Activated CD8-positive, alpha-beta T cell treated with anti-CD3 and anti-CD28 coated beads, Interleukin-2, amount 10 ng/mL, durations not matched to agents 7 days and 5 days (primary cell): ENCODE results near the gene DYNC2I2. TPM values are rescaled to one million over a fixed set of nuclear protein-coding genes. Genes with fewer than 3 reads are reported as not detected.
"Not testable (repeated sequence)": the region's sequence is repeated elsewhere in the genome, so short reads cannot be mapped to it uniquely, and the experiment has no call there.

Experiments used
- ATAC-seq: fragments of 150-1000 bp; cut with Tn5 transposase; one replicate; pipeline ENCODE4 v1.10.0; 2021; ENCODE audit warnings: moderate library complexity
- CTCF ChIA-PET: fragments of 350-600 bp; sonication (Branson Sonifier 250); formaldehyde crosslinking; loops from one replicate; lab custom pipeline; 2021; ENCODE audit warnings: antibody characterized with exemption; lab: Charles Lee
- POLR2A ChIA-PET: fragments of 350-600 bp; sonication (Branson Sonifier 250); formaldehyde crosslinking; loops from one replicate; lab custom pipeline; 2021; ENCODE audit warnings: antibody characterized with exemption; lab: Charles Lee
- DNase-seq: peaks from one replicate; pipeline ENCODE4 v3.0.0-alpha.2; 2020
- H3K27ac Mint-ChIP-seq: one replicate; pipeline ENCODE4 v1.8.0; 2021; ENCODE audit warnings: mild to moderate bottlenecking, mixed read lengths
- H3K27me3 Mint-ChIP-seq: one replicate; pipeline ENCODE4 v1.8.0; 2021; ENCODE audit warnings: low read depth, mixed read lengths
- H3K36me3 Mint-ChIP-seq: one replicate; pipeline ENCODE4 v1.8.0; 2021; ENCODE audit warnings: low read depth, mixed read lengths
- H3K4me1 Mint-ChIP-seq: one replicate; pipeline ENCODE4 v1.8.0; 2021; ENCODE audit warnings: low read depth, mixed read lengths
- H3K4me3 Mint-ChIP-seq: one replicate; pipeline ENCODE4 v1.8.0; 2021; ENCODE audit warnings: mild to moderate bottlenecking, mixed read lengths
- H3K9me3 Mint-ChIP-seq: one replicate; pipeline ENCODE4 v1.8.0; 2022; ENCODE audit warnings: mixed read lengths; ENCODE audit not compliant: insufficient read depth
- total RNA-seq, 2 experiments: library from RNA; stranded (reverse); gene quantifications; one replicate each; pipeline ENCODE4 v1.2.3, GENCODE V29; 2021

DYNC2I2 gene
- total RNA-seq, 2 experiments from 2014 or later: 68.9 to 76.3 TPM

DNA sequence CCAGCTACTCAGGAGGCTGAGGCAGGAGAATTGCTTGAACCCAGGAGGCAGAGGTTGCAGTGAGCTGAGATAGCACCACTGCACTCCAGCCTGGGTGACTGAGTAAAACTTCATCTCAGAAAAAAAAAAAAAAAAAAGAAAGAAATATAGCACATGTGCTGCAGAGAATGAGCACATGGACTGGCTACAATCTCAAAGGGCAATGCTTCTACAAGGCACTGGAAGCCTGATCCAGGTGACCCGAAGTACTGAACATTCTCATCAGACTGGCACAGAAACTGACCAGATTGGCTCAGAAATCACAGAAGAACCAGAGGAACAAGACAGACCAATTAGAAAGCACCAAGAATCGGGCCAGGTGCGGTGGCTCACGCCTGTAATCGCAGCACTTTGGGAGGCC is 4.8 kb downstream of the DYNC2I2 start:
- H3K27me3 Mint-ChIP-seq: no peaks in the 10 kb centered on the region
- no peak overlapping the region for H3K4me3 Mint-ChIP-seq
- H3K27ac Mint-ChIP-seq: no peak overlapping the region
- H3K9me3 Mint-ChIP-seq: no peaks in the 10 kb centered on the region
- DNase-seq: no peak
- ATAC-seq: no peak
- H3K36me3 Mint-ChIP-seq: peaks cover 8% of the 10 kb centered on the region
- CTCF ChIA-PET: no interaction called here
- H3K4me1 Mint-ChIP-seq: peaks cover 7% of the 10 kb centered on the region
- POLR2A ChIA-PET: no interaction called here

DNA sequence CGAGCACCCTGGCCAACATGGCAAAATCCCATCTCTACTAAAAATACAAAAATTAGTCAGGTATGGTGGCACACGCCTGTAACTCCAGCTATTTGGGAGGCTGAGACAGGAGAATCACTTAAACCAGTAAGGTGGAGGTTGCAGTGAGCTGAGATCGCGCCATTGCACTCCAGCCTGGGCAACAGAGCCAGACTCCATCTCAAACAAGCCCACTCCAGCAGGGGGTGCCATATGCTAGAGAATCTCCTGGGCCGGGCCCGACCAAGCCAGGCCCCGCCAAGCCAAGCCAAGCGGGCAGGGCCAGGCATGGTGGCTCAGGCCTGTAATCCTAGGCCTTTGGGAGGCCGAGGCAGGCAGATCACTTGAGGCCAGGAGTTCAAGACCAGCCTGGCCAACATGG is 8.4 kb downstream of the DYNC2I2 start:
- H3K36me3 Mint-ChIP-seq, H3K27me3 Mint-ChIP-seq, H3K27ac Mint-ChIP-seq, H3K4me1 Mint-ChIP-seq, H3K4me3 Mint-ChIP-seq, H3K9me3 Mint-ChIP-seq: not testable (repeated sequence)
- DNase-seq (peak; percentile 72), ATAC-seq (peak; percentile 86)
- CTCF ChIA-PET: interaction anchor here (1.1 to 1.7 kb wide), 2 partner anchors 13 to 170 kb away, joined by 3 to 6 read pairs; partner anchors contain the start of gene ENDOG
- POLR2A ChIA-PET: interaction anchor here (0.6 to 0.9 kb wide), 2 partner anchors 213 to 229 kb away, joined by 3 to 5 read pairs; no protein-coding TSS in a partner anchor

DNA sequence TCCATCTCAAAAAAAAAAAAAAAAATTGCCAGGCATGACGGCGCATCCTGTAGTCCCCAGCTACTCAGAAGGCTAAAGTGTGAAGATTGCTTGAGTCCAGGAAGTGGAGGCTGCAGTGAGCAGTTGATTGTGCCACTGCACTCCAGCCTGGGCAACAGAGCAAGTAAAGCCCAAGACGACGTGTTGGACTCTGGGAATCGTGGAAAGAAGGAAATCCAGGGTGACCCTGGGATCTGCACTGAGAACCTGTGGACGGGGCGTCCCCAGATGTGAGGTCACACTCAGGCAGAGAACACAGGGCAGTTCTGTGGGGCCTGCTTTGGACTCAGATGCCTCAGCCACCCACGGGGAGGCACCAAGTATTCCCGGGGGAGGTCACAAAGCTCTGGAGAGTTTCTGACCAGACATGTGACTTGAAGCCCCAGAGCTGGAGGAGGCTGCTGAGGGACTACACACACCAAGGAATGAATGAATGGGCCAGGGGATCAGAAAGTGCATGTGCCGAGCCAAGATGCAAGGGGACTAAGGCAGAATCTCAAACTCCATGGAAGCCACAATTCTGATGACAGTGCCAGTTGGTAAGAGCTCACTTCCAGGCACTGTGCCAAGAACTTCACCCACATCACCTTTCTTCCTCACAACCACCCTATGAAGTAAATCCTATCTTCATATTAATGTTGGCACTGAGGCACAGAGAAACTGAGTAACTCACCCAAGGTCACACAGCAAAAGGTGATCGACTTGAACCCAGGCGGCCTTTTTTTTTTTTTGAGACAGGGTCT is 12.9 kb downstream of the DYNC2I2 start:
- peaks cover 11% of the 10 kb centered on the region for H3K36me3 Mint-ChIP-seq
- ChIA-PET POLR2A (interaction anchor here (0.6 kb wide), 1 partner anchor 15 kb away, joined by 3 read pairs; no protein-coding TSS in a partner anchor), CTCF (no interaction called here)
- H3K4me1 Mint-ChIP-seq: peaks cover 9% of the 10 kb centered on the region
- no peaks in the 10 kb centered on the region for H3K9me3 Mint-ChIP-seq
- no peak for ATAC-seq
- DNase-seq: no peak
- peak overlapping the region; percentile 72 for H3K27ac Mint-ChIP-seq
- H3K27me3 Mint-ChIP-seq: no peaks in the 10 kb centered on the region
- no peak overlapping the region for H3K4me3 Mint-ChIP-seq

DNA sequence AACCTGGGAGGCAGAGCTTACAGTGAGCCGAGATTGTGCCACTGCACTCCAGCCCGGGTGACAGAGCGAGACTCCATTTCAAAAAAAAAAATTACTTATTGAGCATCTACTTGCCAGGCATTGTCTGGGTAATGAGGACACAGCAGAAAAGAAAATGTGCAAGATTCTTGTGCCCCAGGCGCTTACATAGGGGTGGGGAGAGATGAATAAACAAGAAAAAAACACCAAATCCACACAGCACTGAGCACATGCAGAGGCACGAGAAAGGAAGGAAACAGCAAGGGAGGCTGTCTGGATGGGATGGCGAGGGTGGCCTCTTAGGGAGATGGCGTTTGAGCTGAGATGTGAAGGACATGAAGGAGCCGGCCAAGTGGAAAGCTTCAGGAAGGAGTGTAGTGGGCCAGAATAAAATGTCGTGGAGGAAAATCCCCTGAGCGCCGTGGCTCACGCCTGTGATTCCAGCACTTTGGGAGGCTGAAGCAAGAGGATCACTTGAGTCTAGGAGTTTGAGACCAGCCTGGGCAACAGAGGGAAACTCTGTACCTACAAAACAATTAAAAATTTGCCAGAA is 13.9 kb downstream of the DYNC2I2 start:
- Mint-ChIP-seq H3K9me3 (no peaks in the 10 kb centered on the region), H3K36me3 (peaks cover 15% of the 10 kb centered on the region), H3K4me1 (peaks cover 9% of the 10 kb centered on the region), H3K27me3 (no peaks in the 10 kb centered on the region), H3K4me3 (no peak overlapping the region), H3K27ac (no peak overlapping the region)
- ATAC-seq (no peak), DNase-seq (no peak)
- POLR2A ChIA-PET: no interaction called here
- CTCF ChIA-PET: no interaction called here

DNA sequence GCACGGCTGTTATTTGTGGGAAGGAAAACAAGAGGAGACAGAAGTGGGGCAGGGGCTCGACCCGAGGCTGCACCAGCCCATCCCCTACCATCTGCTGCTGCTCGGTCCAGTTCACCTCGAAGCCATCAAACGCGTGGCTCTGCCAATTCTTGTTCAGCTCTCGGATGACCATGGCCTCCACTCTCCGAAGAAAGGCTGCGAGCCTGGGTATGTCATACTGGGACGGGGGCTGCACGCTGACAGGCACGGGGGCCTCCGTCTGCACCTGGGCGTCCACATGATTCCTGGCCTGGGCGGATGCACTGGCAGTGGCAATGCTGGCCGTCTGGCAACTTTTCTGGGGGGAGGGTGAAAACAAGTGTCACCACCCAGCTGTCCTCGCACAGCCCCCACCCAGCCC is 16.0 kb downstream of the DYNC2I2 start:
- CTCF ChIA-PET: no interaction called here
- ATAC-seq: no peak
- H3K4me3 Mint-ChIP-seq: no peak overlapping the region

DNA sequence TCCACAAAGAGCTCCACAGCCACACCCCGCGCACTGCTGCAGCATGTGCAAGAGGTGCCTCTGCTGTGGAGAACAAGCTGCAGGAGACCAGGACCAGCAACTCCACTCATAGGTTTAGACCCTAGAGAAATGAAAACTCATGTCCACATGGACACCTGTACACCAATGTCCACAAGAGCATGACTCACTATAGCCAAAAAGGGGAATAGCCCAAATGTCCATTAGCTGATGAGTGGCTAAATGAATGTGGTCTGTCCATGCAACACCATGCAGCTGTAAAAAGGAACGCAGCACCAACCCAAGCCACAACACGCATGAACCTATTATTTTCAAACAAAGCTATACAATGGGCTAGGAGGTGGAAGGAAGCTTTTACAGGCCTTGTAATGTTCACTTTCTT is 18.1 kb downstream of the DYNC2I2 start:
- Mint-ChIP-seq H3K36me3 (peaks cover 23% of the 10 kb centered on the region), H3K4me1 (peaks cover 4% of the 10 kb centered on the region), H3K27ac (no peak overlapping the region), H3K4me3 (no peak overlapping the region), H3K9me3 (no peaks in the 10 kb centered on the region), H3K27me3 (no peaks in the 10 kb centered on the region)
- ChIA-PET POLR2A (interaction anchor here (0.6 to 1.1 kb wide), 3 partner anchors 10 to 34 kb away, joined by 4 to 5 read pairs (median 4); no protein-coding TSS in a partner anchor), CTCF (no interaction called here)
- ATAC-seq (no peak), DNase-seq (no peak)

More for the DNA sequence above, 16.0 kb downstream of the DYNC2I2 start:
- Mint-ChIP-seq H3K27ac (no peak overlapping the region), H3K9me3 (no peaks in the 10 kb centered on the region), H3K4me1 (peaks cover 11% of the 10 kb centered on the region), H3K36me3 (peaks cover 17% of the 10 kb centered on the region), H3K27me3 (no peaks in the 10 kb centered on the region)
- POLR2A ChIA-PET: no interaction called here
- no peak for DNase-seq

DNA sequence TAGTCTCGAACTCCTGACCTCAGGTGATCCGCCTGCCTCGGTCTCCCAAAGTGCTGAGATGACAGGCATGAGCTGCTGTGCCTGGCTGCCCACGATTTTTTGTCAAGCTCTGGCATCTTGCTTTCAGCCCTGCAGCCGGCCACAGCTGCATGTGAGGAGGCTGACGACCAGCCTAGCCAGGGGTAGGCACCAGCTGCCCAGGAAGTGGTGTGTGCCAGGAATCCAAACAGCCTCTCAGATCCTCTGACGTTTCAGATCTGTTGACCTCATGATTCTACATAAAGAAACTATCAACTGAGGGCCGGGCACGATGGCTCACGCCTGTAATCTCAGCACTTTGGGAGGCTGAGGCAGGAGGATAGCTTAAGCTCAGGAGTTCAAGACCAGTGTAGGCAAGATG is 19.0 kb downstream of the DYNC2I2 start:
- Mint-ChIP-seq H3K27me3 (no peaks in the 10 kb centered on the region), H3K9me3 (no peaks in the 10 kb centered on the region), H3K4me3 (no peak overlapping the region), H3K27ac (no peak overlapping the region), H3K4me1 (peaks cover 2% of the 10 kb centered on the region), H3K36me3 (peaks cover 30% of the 10 kb centered on the region)
- CTCF ChIA-PET: no interaction called here
- POLR2A ChIA-PET: no interaction called here
- DNase-seq (no peak), ATAC-seq (no peak)

DNA sequence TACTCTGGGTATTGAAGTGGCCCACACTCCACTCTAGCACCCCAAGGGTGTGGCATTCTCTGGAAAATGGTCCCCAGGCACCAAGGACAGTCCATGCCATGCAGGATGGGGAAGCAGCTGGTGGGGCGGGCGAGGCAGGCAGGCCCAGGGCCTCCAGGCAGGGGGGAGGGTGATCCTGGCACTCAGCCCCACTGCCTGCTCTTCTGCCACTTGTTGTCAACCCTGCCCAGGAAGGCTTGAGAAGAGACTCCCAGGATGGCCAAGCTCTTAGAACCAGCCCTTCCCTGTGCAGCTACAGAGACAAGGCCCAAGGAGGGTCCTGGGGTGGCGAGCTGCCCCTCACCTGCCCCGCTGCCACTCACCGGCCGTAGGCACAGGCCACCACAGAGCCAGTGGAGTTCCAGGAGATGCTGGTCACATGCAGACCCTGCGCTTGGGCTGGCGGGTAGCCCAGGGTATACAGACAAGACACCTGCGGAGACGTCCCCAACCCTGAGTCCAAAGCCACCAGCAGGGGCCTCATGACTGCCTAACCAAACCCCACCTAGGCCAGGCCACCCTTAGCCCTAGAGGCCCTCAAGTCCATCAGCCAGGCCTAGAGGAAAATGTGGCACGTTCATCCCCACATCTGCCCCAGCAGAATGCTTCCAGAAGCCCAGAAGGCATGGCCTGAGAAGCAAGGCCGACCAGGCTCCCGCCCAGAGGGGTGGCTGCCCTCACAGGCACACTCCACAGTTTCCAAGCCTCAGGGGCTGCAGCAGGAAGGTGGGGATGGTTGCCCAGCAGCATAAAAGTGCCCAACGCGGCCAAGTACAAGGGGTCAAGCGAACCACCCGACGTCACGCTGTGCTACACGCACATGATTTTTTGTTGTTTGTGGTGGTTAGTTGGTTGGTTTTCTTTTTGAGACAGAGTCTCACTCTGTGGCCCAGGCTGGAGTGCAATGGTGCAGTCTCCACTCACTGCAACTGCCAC is 19.8 kb downstream of the DYNC2I2 start:
- no peak for DNase-seq
- H3K27me3 Mint-ChIP-seq: no peaks in the 10 kb centered on the region
- H3K9me3 Mint-ChIP-seq: no peaks in the 10 kb centered on the region
- ChIA-PET POLR2A (no interaction called here), CTCF (no interaction called here)
- H3K36me3 Mint-ChIP-seq: peaks cover 35% of the 10 kb centered on the region
- no peak overlapping the region for H3K27ac Mint-ChIP-seq
- peaks cover 2% of the 10 kb centered on the region for H3K4me1 Mint-ChIP-seq
- ATAC-seq: no peak
- no peak overlapping the region for H3K4me3 Mint-ChIP-seq

DNA sequence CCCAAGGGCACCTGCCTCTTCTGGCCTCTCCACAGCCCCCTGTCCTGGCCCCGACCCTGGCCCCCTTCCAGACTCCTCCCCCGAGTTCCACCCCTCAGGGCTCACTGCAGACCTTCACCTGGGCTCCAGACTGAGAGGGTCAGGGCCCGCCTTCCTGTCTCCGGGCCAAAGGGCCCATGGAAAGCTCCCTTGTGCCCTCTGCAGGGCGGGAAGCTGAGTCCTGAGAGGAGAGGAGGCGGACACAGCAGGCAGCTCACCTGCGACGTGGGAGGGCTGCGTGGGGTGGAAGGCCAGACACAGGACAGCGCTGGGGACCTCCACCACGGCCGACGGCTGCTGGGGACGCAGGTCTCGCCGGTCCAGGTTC is 20.6 kb downstream of the DYNC2I2 start:
- no peak for ATAC-seq
- no peaks in the 10 kb centered on the region for H3K27me3 Mint-ChIP-seq

DNA sequence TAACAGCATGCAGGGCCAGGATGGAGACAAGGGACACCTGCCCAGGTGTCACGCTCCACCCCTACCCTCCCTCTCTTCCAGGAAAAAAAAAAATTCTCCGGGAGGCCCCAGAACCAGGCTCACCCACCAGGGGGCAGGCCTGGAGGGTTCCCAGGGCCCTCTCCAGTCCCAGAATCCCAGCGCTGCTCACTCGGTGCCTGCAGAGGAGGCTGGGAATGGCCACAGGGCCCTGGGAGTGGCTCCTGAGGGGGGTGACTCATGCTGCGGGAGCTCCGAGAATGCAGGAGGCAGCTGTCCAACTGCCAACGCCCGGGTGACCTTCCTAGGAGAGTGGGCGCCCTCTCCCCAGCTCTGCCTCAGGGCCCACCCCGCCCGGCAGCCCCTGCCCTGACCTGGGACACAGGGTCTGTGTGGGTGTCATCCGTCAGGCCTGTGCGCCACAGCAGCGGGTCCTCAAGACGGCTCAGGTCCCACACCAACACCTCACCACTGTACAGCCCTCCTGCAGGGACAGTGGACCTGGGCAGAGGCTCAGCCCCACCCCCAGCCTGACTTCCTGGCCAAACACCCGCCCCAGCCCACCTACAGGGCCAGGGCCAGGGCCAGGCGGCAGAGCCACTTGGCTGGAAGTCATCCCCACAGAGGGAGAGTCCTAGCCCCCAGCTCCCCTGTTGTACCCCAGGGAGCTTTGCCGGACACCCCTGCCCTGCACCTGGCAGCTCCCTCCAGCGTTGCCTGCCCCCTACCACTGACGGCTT is 21.2 kb downstream of the DYNC2I2 start:
- Mint-ChIP-seq H3K4me1 (peaks cover 2% of the 10 kb centered on the region), H3K27me3 (no peaks in the 10 kb centered on the region), H3K4me3 (no peak overlapping the region), H3K27ac (no peak overlapping the region), H3K36me3 (peaks cover 34% of the 10 kb centered on the region), H3K9me3 (no peaks in the 10 kb centered on the region)
- POLR2A ChIA-PET: interaction anchor here (0.6 kb wide), 2 partner anchors 293 to 1046 kb away, joined by 3 read pairs; no protein-coding TSS in a partner anchor
- DNase-seq (no peak), ATAC-seq (peak; percentile 11)
- CTCF ChIA-PET: no interaction called here

More for the DNA sequence above, 20.6 kb downstream of the DYNC2I2 start:
- Mint-ChIP-seq H3K4me3 (no peak overlapping the region), H3K36me3 (peaks cover 37% of the 10 kb centered on the region), H3K9me3 (no peaks in the 10 kb centered on the region), H3K4me1 (peaks cover 2% of the 10 kb centered on the region), H3K27ac (no peak overlapping the region)
- ChIA-PET CTCF (no interaction called here), POLR2A (no interaction called here)
- DNase-seq: no peak

DNA sequence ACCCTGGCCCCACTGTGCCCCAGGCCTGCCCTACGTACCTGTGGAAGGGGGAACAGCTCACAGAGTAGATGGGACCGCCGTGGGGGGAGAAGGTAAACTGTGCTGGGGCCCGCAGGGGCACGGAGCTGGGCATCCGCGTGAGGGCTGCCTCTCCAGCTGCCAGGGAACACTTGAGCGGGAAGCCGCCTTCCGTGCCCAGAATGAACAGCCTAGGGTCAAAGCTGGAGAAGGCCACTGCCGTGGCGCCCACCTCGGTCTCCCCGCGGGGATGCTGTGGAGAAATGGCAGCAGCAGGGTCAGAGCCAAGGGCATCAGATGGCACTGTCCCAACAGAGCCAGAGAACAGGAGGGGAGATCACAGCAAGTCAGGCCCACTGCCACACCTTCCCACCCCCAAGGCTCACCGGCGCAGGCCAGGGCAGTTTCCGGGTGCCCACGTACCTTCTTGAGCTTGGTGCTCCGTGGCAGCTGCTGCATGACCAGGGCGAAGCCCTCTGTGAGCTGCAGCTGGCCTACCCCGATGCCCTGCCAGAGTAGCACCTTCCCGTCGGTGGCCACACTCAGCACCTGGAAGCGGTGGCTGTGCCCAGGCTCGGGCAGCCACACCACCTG is 21.9 kb downstream of the DYNC2I2 start:
- no peaks in the 10 kb centered on the region for H3K9me3 Mint-ChIP-seq
- H3K36me3 Mint-ChIP-seq: peaks cover 34% of the 10 kb centered on the region
- no peak overlapping the region for H3K27ac Mint-ChIP-seq
- peaks cover 2% of the 10 kb centered on the region for H3K4me1 Mint-ChIP-seq
- DNase-seq (no peak), ATAC-seq (no peak)
- no peak overlapping the region for H3K4me3 Mint-ChIP-seq
- ChIA-PET CTCF (no interaction called here), POLR2A (interaction anchor here (0.5 to 0.6 kb wide), 3 partner anchors 177 to 1047 kb away, joined by 3 read pairs; no protein-coding TSS in a partner anchor)
- H3K27me3 Mint-ChIP-seq: no peaks in the 10 kb centered on the region
